CD14-positive monocyte (primary cell): ENCODE results near the gene MARCOL. TPM values are rescaled to one million over a fixed set of nuclear protein-coding genes. Genes with fewer than 3 reads are reported as not detected.

Experiments used
- DNase-seq, 3 donors: peaks; one replicate each; pipeline ENCODE4 v3.0.0-alpha.2; 2011 to 2022
- H2AFZ ChIP-seq: 2 replicates; pipeline ENCODE4 v1.6.0; 2012; ENCODE audit warnings: mild to moderate bottlenecking, low read depth, low read length, inconsistent platforms; ENCODE audit not compliant: insufficient read depth, poor library complexity, severe bottlenecking
- H3K27ac ChIP-seq, 2 donors: 1 replicate in 1 of 2; 2 replicates in 1 of 2; pipeline ENCODE4 v1.5.1; 2012 to 2013; ENCODE audit warnings: low read length in 2 of 2, control low read depth in 1 of 2, inconsistent platforms in 1 of 2, low read depth in 1 of 2, mild to moderate bottlenecking in 1 of 2
- H3K27me3 ChIP-seq, 2 donors: one replicate each; pipeline versions ENCODE4 v1.6.0 to v1.6.1; 2011 to 2013; ENCODE audit warnings: low read length in 2 of 2; ENCODE audit not compliant: control insufficient read depth in 2 of 2, insufficient read depth in 2 of 2
- H3K36me3 ChIP-seq, 2 donors: replicated peaks in 1 of 2; 1 replicate in 1 of 2; 2 replicates in 1 of 2; pipeline versions ENCODE4 v1.5.1 to v1.6.1; 2012 to 2013; ENCODE audit warnings: low read length in 2 of 2, control low read depth in 1 of 2, inconsistent platforms in 1 of 2, mild to moderate bottlenecking in 1 of 2; ENCODE audit not compliant: insufficient read depth in 2 of 2, control insufficient read depth in 1 of 2
- H3K4me1 ChIP-seq, 2 donors: 1 replicate in 1 of 2; 2 replicates in 1 of 2; pipeline versions ENCODE4 v1.5.1 to v1.6.1; 2012 to 2013; ENCODE audit warnings: low read length in 2 of 2, control low read depth in 1 of 2, inconsistent platforms in 1 of 2, mild to moderate bottlenecking in 1 of 2, moderate library complexity in 1 of 2; ENCODE audit not compliant: insufficient read depth in 2 of 2, control insufficient read depth in 1 of 2
- H3K4me2 ChIP-seq: replicated peaks from 2 replicates; pipeline ENCODE3; 2012; ENCODE audit warnings: low read length, moderate library complexity, mild to moderate bottlenecking; ENCODE audit not compliant: poor library complexity, severe bottlenecking; ENCODE audit errors: extremely low read depth
- H3K4me3 ChIP-seq, 3 experiments: fragments of 200-600 bp in 1 of 3; sonication (generic) in 1 of 3; replicated peaks in 1 of 3; 1 replicate in 2 of 3; 2 replicates in 1 of 3; pipeline ENCODE4 v1.5.1; 2011 to 2013; ENCODE audit warnings: low read length in 3 of 3, mild to moderate bottlenecking in 3 of 3, control low read depth in 2 of 3, low read depth in 2 of 3, inconsistent platforms in 1 of 3, moderate library complexity in 1 of 3
- H3K79me2 ChIP-seq: 2 replicates; pipeline ENCODE4 v1.6.0; 2012; ENCODE audit warnings: mild to moderate bottlenecking, control low read depth, inconsistent platforms, low read length, moderate library complexity; ENCODE audit not compliant: insufficient read depth
- H3K9ac ChIP-seq: 2 replicates; pipeline ENCODE4 v1.6.0; 2017; ENCODE audit warnings: low read length, mild to moderate bottlenecking; ENCODE audit not compliant: insufficient read depth, poor library complexity, severe bottlenecking
- H3K9me3 ChIP-seq, 2 donors: replicated peaks in 1 of 2; 1 replicate in 1 of 2; 2 replicates in 1 of 2; pipeline versions ENCODE4 v1.5.1 to v1.6.1; 2012 to 2013; ENCODE audit warnings: low read length in 2 of 2, control low read depth in 1 of 2; ENCODE audit not compliant: control insufficient read depth in 1 of 2, insufficient read depth in 1 of 2
- H4K20me1 ChIP-seq: 2 replicates; pipeline ENCODE4 v1.6.0; 2012; ENCODE audit warnings: mild to moderate bottlenecking, low read length, control low read depth, moderate library complexity; ENCODE audit not compliant: insufficient read depth
- H3K27ac Mint-ChIP-seq, 7 donors: one replicate each; pipeline ENCODE4 v1.8.0; 2020; ENCODE audit warnings: mild to moderate bottlenecking in 7 of 7, mixed read lengths in 7 of 7, moderate library complexity in 6 of 7, inconsistent platforms in 2 of 7
- H3K27me3 Mint-ChIP-seq, 3 donors: one replicate each; pipeline ENCODE4 v1.8.0; 2021 to 2022; ENCODE audit warnings: low read depth in 3 of 3, mild to moderate bottlenecking in 3 of 3, mixed read lengths in 3 of 3, moderate library complexity in 3 of 3, inconsistent platforms in 1 of 3
- H3K36me3 Mint-ChIP-seq, 2 donors: one replicate each; pipeline ENCODE4 v1.8.0; 2020; ENCODE audit warnings: mixed read lengths in 2 of 2, inconsistent platforms in 1 of 2, mild to moderate bottlenecking in 1 of 2
- H3K4me1 Mint-ChIP-seq: one replicate; pipeline ENCODE4 v1.8.0; 2020; ENCODE audit warnings: mild to moderate bottlenecking, mixed read lengths
- H3K4me3 Mint-ChIP-seq, 2 donors: one replicate each; pipeline ENCODE4 v1.8.0; 2020; ENCODE audit warnings: mild to moderate bottlenecking in 2 of 2, mixed read lengths in 2 of 2, moderate library complexity in 1 of 2
- H3K9me3 Mint-ChIP-seq, 7 donors: one replicate each; pipeline ENCODE4 v1.8.0; 2020 to 2022; ENCODE audit warnings: mixed read lengths in 7 of 7, mild to moderate bottlenecking in 6 of 7, moderate library complexity in 6 of 7, inconsistent platforms in 2 of 7
- WGBS: methylation state at CpG from one replicate; pipeline ENCODE4 v1.1.5; 2013; ENCODE audit warnings: missing lambda C conversion rate; ENCODE audit not compliant: insufficient coverage; 5-methylcytosine and 5-hydroxymethylcytosine counted together
- intact Hi-C, 2 donors: fragments of 100-400 bp; cut with micrococcal nuclease; formaldehyde crosslinking; loops; one replicate each; pipeline versions ENCODE4 v1.15.0 to v1.15.1; 2023
- polyA plus RNA-seq, 3 donors: library from polyadenylated mRNA; depleted of rRNA in 1 of 3; unstranded in 2 of 3; stranded (reverse) in 1 of 3; fragments of 300-500 nt in 2 of 3; fragments of >200 nt in 1 of 3; fragmentation: Illumina TruSeq in 2 of 3; gene quantifications; 1 replicate in 2 of 3; 2 replicates in 1 of 3; pipeline ENCODE4 v1.2.3, GENCODE V29; 2012 to 2021
- TF ChIP-seq, protein P1 (sequence below): fragments of 200-600 bp; IDR thresholded peaks from one replicate; pipeline ENCODE4 v1.8.0; 2022; ENCODE audit warnings: antibody characterized with exemption, mild to moderate bottlenecking

Gene MARCOL
- polyA plus RNA-seq, 3 donors, result not detected

DNA sequence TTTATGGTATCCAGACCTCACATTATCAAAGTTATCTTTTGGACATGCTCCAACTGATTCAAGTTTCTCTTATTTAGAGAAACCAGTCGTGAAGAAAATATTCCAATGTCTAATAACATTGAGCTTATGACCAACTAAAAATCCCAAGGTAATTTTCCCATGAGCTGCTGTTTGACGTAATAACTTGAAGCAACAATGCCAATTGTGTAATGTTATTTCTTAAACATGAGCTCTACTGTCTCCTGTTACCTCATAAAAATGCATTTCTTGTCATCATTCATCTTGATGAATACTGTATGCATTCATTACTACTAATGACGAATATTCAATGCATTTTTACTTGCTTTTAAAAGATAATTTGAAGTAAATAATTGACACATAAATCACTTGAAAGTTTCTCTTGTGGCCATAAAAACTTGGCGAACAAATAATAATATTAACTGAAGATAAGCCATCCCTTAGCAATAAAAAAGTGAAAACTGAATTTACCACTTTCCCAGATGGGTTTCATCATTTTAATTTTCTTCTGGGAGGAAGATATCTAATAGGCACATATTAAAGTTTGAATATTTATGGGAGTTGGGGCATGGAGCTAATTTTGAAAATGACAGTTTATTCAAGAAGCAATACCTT is 424 bp upstream of the MARCOL start:
- Histone ChIP-seq H3K79me2 (no peaks in the 10 kb centered on the region), H3K9me3 (no peaks in the 10 kb centered on the region), H2AFZ (no peak overlapping the region), H3K36me3 (no peaks in the 10 kb centered on the region), H3K27me3 (no peaks in the 10 kb centered on the region), H3K9ac (no peak overlapping the region), H3K27ac (no peak overlapping the region), H3K4me1 (no peaks in the 10 kb centered on the region), H3K4me3 (no peak overlapping the region), H3K4me2 (no peak overlapping the region), H4K20me1 (no peaks in the 10 kb centered on the region)
- no CpG with 5 or more reads among the region's 4 CpGs for WGBS
- TF ChIP-seq, protein P1, sequence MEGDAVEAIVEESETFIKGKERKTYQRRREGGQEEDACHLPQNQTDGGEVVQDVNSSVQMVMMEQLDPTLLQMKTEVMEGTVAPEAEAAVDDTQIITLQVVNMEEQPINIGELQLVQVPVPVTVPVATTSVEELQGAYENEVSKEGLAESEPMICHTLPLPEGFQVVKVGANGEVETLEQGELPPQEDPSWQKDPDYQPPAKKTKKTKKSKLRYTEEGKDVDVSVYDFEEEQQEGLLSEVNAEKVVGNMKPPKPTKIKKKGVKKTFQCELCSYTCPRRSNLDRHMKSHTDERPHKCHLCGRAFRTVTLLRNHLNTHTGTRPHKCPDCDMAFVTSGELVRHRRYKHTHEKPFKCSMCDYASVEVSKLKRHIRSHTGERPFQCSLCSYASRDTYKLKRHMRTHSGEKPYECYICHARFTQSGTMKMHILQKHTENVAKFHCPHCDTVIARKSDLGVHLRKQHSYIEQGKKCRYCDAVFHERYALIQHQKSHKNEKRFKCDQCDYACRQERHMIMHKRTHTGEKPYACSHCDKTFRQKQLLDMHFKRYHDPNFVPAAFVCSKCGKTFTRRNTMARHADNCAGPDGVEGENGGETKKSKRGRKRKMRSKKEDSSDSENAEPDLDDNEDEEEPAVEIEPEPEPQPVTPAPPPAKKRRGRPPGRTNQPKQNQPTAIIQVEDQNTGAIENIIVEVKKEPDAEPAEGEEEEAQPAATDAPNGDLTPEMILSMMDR, result no peak
- Mint-ChIP-seq H3K9me3 (no peaks in the 10 kb centered on the region), H3K36me3 (no peaks in the 10 kb centered on the region), H3K4me1 (no peaks in the 10 kb centered on the region), H3K4me3 (no peak overlapping the region), H3K27ac (no peak overlapping the region), H3K27me3 (peaks cover 4 to 8% (median 5%) of the 10 kb centered on the region in 3 donors)
- no peak for DNase-seq
- intact Hi-C loops, result no loop called here

DNA sequence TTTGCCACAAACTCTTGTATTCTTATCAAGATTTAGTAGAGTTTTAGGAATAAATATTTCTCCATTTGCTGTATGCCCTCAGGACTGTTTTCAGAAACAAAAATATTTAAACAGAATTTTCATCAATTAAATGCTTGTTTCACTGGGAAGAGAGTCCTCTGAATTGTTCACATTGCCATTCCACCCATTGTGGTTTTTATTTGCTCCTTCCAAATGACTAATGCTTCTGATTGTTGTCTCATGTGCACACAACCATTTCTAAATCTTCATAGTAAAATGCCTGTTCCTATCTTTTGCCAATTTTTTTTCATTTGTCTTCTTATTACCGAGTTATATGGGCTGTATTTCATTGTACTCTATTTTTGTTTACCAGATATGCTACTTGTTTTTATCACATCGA is 10.6 kb downstream of the MARCOL start:
- no peak overlapping the region for H3K9ac ChIP-seq
- TF ChIP-seq, protein P1, result no peak
- no peaks in the 10 kb centered on the region for H3K9me3 Mint-ChIP-seq
- no peak overlapping the region for H3K4me2 ChIP-seq
- H2AFZ ChIP-seq, result no peak overlapping the region
- intact Hi-C loops, result no loop called here
- H3K27me3 Mint-ChIP-seq, result peaks cover 3 to 5% (median 4%) of the 10 kb centered on the region in 3 donors
- no peaks in the 10 kb centered on the region for H3K79me2 ChIP-seq
- no peaks in the 10 kb centered on the region for H3K36me3 ChIP-seq
- H3K4me1 ChIP-seq, result no peaks in the 10 kb centered on the region
- no peak overlapping the region for H3K27ac Mint-ChIP-seq
- H4K20me1 ChIP-seq, result no peaks in the 10 kb centered on the region
- H3K27ac ChIP-seq, result no peak overlapping the region
- H3K27me3 ChIP-seq, result no peaks in the 10 kb centered on the region
- H3K4me1 Mint-ChIP-seq, result no peaks in the 10 kb centered on the region
- DNase-seq, result no peak
- no CpG with 5 or more reads among the region's 2 CpGs for WGBS
- no peaks in the 10 kb centered on the region for H3K9me3 ChIP-seq
- no peak overlapping the region for H3K4me3 ChIP-seq
- no peaks in the 10 kb centered on the region for H3K36me3 Mint-ChIP-seq
- H3K4me3 Mint-ChIP-seq, result no peak overlapping the region
